CD4-positive, alpha-beta T cell treated with Interferon alpha-2 for 1 hour (primary cell): ENCODE results near the gene SUGCT.
"Not testable (repeated sequence)": the region's sequence is repeated elsewhere in the genome, so short reads cannot be mapped to it uniquely, and the experiment has no call there.

Experiments
- DNase-seq, 2 donors: peaks; one replicate each; pipeline ENCODE4 v3.0.0-alpha.2; 2020 to 2022

Gene SUGCT

DNA sequence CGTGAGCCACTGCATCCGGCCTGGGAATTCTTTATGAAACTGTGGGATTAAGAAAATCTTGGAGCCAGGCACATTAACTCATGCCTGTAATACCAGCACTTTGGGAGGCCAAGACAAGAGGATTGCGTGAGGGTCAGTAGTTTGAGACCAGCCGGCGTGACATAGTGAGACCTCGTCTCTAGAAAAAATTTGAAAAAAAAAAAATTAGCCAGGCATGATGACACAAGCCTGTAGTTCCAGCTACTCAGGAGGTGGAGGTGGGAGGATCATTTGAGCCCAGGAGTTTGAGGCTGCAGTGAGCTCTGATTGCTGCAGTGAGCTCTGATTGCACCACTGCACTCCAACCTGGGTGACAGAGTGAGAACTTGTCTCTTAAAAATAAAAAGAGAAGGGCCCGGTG, 69.8 kb downstream of the SUGCT start:
- no peak for DNase-seq

GRCh38 chr7:40205992-40206391, 71.2 kb downstream of the SUGCT start:
- DNase-seq: no peak

DNA sequence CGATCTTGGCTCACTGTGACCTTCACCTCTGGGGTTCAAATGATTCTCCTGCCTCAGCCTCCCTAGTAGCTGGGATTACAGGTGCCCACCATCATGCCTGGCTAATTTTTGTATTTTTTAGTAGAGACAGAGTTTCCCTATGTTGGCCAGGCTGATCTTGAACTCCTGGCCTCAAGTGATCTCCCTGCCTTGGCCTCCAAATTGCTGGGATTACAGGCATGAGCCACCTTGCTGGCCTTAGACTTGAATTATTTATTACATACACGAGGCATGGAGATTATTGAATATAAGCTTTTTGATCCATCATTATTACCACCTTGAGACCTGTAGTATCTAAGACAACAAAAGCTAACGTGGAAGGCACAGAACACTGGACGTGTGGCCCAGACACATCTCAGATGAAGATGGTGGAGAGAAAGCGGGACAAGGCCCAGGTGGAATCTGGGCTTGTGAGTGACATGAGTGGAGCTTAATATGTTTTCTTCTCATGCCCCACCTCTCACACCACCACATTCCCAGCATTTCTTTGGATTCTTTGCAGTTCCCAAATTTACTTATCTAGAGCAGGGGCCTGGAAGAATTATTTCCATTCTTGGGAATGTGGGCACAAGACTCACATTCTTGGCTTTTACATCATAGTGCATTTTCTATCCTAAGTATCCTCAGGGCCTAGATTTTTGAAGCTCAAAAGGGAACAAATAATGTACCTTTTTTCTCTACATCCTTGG, 76.6 kb downstream of the SUGCT start:
- no peak for DNase-seq

DNA sequence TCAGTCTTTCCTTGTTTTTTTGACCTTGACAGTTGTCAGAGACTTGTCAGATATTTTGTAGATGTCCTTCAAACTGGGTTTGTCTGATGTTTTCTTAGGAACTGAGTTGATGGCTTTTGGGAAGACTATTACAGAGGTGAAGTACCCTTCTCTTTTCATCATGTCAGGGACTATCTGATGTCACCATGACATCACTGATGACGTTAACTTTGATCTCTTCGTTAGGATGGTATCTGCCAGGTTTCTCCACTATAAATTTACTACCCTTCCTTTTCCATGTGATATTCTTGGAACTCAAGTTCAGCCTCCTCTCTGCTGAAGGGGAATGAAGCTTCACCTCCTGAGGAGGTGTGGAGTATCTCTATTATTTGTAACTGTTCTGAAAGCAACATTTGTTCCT, 78.5 kb downstream of the SUGCT start:
- DNase-seq: no peak

DNA sequence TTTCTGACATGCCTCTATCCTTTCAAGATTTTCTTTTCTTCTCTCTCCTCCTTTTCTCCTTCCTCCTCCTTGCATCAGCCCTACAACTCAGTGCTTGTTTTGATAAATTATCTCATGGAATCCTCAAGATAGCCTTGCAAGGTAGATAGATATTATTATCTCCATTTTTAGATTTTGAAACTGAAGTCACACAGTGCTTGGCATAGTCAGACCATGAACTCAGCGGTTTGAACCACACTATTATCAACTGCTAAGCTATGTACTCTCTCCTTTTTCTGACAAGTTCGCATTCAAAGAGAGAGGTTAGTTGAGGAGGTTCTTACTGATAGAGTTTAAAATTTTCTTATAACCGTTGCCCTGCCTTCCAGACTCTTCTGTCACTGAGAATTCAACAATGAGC, 79.1 kb downstream of the SUGCT start:
- no peak for DNase-seq

GRCh38 chr7:40218612-40219011, 83.8 kb downstream of the SUGCT start:
- DNase-seq: not testable (repeated sequence)

DNA sequence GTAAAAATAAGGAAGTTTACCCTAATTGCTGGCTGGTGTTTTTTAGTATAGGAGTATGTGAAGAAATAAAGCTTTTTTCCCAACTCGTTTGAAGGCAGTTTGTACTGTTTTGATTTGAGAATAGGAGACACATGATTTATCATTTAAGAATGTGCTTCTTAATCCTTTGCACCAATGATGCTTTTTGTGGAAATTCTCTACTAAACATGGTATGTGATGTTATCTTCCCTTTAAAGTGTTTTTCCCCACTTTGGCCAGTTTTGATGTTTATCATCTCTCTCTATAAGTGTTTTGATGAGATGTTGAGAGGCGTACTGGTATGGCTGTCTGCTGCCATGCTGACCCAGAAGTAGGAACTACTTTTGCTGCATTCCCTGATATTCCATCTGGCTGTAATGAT, 85.1 kb downstream of the SUGCT start:
- no peak for DNase-seq

DNA sequence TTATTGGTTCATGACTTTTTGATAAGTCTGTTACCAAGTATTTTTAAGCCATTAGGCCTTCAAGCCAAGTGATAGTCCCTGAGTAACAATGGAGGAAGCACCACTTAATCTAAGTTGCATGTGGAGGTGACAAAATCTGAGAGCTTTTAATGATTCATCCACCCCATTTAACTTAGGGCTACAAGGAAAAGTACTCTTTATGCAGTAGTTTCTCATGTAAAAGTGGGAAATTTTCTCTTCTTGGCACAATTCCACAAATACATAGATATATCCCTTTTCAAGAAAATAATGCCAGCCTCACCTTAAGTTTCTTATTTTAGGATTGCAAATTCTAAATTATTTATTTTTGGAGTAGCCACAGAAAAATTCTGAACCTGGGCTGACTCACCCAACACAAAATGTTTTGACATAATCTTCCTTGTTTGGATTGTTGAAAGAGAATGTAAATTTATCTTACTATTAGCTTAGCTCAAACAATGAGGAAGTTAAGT, 85.7 kb downstream of the SUGCT start:
- no peak for DNase-seq

- DNase-seq: no peak
These were observed 87.0 kb downstream of the SUGCT start for GRCh38 chr7:40221836-40222235.

GRCh38 chr7:40223451-40224127, 88.8 kb downstream of the SUGCT start:
- no peak for DNase-seq

- no peak for DNase-seq
These were observed 95.3 kb downstream of the SUGCT start for GRCh38 chr7:40230101-40230500.

DNA sequence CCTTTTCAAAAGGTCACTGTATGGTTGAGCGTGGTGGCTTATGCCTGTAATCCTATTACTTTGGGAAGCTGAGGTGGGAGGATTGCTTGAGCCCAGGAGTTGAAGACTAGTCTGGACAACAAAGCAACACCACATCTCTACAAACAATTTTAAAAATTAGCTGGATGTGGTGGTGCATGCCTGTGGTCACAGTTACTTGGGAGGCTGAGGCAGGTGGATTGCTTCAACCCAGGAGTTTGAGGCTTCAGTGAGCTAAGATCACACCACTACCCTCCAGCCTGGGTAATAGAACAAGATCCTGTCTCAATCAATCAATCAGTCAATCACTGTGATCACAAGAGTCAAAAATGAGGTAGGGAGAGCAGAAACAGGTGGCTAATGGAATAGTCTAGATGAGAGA, 97.0 kb downstream of the SUGCT start:
- DNase-seq: no peak

DNA sequence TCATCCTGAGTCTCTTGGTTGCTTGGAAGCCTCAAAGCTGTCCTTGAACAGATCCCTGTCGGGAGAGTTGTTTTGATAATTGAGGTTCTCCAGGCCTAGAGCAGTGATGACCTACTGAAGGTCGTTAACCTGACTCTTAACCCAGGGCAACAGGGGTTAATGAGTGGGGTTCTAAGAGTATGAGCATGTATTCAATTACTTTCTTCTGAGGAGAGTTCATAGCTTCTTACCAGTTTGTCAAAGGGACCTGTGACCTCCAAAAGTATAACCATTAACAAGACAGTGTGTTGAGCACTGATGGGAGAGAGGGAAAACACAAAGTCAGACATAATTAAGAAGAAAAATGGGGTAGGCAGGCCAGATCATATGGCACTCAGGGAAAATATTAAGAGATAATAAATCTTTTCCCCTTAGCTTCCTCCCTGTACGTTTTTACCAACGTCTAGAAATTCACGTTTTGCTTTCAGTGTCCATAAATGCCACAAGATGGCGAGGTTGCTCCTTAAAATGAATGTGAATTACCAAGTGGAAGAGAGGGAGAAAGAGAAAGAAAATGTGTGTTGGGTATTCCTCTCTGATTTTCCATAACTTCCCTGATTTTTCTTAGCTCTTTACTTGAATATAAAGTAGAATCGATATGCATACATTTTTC, 97.6 kb downstream of the SUGCT start:
- peak in 1 of 2 donors; percentile 15 for DNase-seq

DNA sequence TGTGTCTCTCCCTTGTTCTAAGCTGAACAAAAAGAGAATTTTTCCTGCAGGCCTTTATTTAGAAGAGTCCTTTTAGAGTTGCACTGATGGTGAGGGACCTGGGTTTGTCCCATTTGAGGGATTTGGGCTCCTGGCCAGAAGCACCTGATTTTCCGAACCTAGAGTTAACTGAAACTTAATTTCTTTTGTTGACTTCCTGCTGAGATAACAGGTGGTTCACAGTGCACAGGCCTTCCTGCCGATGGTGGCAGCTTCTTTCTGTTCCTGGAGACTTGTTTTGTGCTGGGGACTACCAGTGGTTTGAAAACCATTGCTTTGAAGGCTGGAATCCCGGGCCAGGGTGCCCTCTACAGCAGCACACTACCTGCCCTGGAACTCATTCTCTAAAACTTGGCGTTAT, 99.2 kb downstream of the SUGCT start:
- DNase-seq: no peak

DNA sequence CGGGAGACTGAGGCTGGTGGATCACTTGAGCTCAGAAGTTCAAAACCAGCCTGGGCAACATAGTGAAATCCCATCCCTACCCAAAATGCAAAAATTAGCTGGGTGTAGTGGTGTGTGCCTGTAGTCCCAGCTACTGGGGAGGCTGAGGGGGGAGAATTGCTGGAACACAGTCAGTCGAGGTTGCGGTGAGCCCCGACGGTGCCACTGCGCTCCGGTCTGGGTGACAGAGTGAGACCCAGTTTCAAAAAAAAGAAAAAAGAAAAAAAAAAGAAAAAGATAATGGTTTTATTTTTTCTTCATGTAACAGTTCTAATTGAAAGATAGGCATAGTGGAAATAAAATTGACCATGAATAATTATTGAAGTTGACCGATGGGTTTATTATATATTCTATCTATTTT, 99.9 kb downstream of the SUGCT start:
- no peak for DNase-seq

GRCh38 chr7:40237731-40238130, 102.9 kb downstream of the SUGCT start:
- no peak for DNase-seq

GRCh38 chr7:40239755-40240303, 105.0 kb downstream of the SUGCT start:
- DNase-seq: no peak

DNA sequence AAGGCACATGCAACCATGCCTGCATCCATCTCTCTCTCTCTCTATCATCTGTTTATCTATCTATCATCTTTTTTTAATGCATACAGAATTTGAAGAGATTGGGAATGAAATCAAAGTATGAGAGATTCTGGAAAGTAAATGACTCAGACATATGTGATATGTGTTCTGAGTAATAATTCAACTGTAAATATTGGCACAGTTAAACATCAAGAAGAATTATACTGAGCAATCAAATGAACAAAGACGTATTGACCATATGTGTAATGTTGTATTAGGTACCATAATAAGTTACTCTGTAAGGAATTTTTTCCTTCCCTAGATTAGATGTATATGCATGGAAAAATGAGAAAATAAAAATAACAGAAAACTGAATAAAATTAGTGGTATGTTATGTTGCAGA, 108.3 kb downstream of the SUGCT start:
- no peak for DNase-seq

DNA sequence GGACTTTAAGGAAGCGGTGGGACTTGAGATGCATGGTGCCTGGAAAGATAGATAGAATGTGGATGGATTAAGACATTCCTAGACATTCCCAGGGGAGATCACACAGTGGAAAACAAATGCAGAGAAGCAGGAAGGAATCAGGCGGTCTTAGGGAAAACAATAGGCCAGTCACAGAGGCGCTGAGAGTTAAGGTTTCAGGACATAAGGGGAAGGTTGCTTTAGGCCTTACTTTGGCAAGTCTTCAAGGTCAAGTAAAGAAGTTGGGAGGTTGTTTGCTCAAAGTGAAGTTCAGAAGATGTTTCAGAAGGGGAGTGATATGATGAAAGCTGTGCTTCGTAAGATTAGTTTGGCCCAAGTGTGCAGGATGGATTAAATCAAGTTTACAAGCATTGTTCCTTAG, 109.4 kb downstream of the SUGCT start:
- DNase-seq: no peak

- no peak for DNase-seq
These were observed 113.9 kb downstream of the SUGCT start for GRCh38 chr7:40248681-40249080.

DNA sequence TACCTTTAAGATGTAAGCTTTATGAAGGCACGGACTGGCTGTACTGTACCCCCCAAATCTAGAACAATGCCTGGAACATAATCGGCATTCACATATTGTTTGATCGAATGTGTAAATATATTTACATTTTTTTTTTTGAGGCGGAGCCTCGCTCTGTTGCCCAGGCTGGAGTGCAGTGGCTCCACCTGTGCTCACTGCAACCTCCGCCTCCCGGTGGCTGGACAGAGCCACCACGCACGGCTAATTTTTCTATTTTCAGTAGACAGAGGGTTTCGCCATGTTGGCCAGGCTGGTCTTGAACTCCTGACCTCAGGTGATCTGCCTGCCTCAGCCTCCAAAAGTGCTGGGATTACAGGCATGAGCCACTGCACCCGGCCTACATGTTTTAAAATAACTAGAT, 118.6 kb downstream of the SUGCT start:
- DNase-seq: not testable (repeated sequence)

GRCh38 chr7:40263752-40264390, 129.1 kb downstream of the SUGCT start:
- DNase-seq: no peak

GRCh38 chr7:40267583-40267982, 132.8 kb downstream of the SUGCT start:
- no peak for DNase-seq
